SIG-M5 treated with dmso at 0.1 percent for 504 hours (cell line): ENCODE data around the gene ISOC2.
A peak's percentile ranks its signal among the peaks of the same experiment; 100 is the strongest.
"Not testable (repeated sequence)": the region's sequence is repeated elsewhere in the genome, so short reads cannot be mapped to it uniquely, and the experiment has no call there.

Experiments
- DNase-seq: peaks from one replicate; lab custom pipeline; 2025; ENCODE audit not compliant: unreplicated experiment; lab: John Stamatoyannopoulos, UW

ISOC2 gene

GRCh38 chr19:55461259-55461973, at the start of gene ISOC2:
Gene ISOC2, minus strand, starts transcription at chr19:55461642. Its CDS starts 5,156 bp downstream, at chr19:55456486.
- peak; percentile 98 for DNase-seq

GRCh38 chr19:55508120-55508519, 46.7 kb upstream of the ISOC2 start:
- no peak for DNase-seq

GRCh38 chr19:55504981-55505380, 43.5 kb upstream of the ISOC2 start:
- no peak for DNase-seq

- DNase-seq = no peak
These were observed 42.8 kb upstream of the ISOC2 start for GRCh38 chr19:55504252-55504603.

- peak; percentile 55 for DNase-seq
These were observed 42.2 kb upstream of the ISOC2 start for GRCh38 chr19:55503502-55504251.

GRCh38 chr19:55503157-55503501, 41.7 kb upstream of the ISOC2 start:
- no peak for DNase-seq

- no peak for DNase-seq
These were observed 40.9 kb upstream of the ISOC2 start for GRCh38 chr19:55502197-55502952.

GRCh38 chr19:55500368-55500952, 39.0 kb upstream of the ISOC2 start:
- DNase-seq = no peak

- no peak for DNase-seq
These were observed 36.9 kb upstream of the ISOC2 start for GRCh38 chr19:55498246-55498840.

- DNase-seq = no peak
These were observed 36.3 kb upstream of the ISOC2 start for GRCh38 chr19:55497763-55498162.

- DNase-seq = not testable (repeated sequence)
These were observed 35.4 kb upstream of the ISOC2 start for GRCh38 chr19:55496820-55497219.

- DNase-seq = no peak
These were observed 34.4 kb upstream of the ISOC2 start for GRCh38 chr19:55495646-55496349.

- DNase-seq = no peak
These were observed 32.8 kb upstream of the ISOC2 start for GRCh38 chr19:55494172-55494761.

- DNase-seq = no peak
These were observed 32.3 kb upstream of the ISOC2 start for GRCh38 chr19:55493645-55494171.

GRCh38 chr19:55493052-55493644, 31.7 kb upstream of the ISOC2 start:
- DNase-seq = no peak

- no peak for DNase-seq
These were observed 31.0 kb upstream of the ISOC2 start for GRCh38 chr19:55492362-55492944.

GRCh38 chr19:55491546-55492360, 30.3 kb upstream of the ISOC2 start:
- no peak for DNase-seq
